Heart left ventricle (tissue), 16 donors: ENCODE measurements around the gene CD47. TPM values are rescaled to one million over a fixed set of nuclear protein-coding genes. Genes with fewer than 3 reads are reported as not detected.

Source experiments
- ATAC-seq, 4 donors: fragments of 200-7000 bp; cut with Tn5 transposase; one replicate each; pipeline ENCODE4 v1.9.1; 2020 to 2022; ENCODE audit warnings: moderate library complexity in 4 of 4, mild to moderate bottlenecking in 3 of 4, moderate number of reproducible peaks in 1 of 4
- DNase-seq, 5 donors: peaks; one replicate each; pipeline ENCODE4 v3.0.0-alpha.2; 2020
- H3K27ac ChIP-seq, 12 donors: fragments of 200-600 bp; sonication (generic) in 4 of 12; one replicate each; pipeline versions ENCODE4 v1.5.0 to v1.8.0; 2016 to 2022; ENCODE audit warnings: mild to moderate bottlenecking in 2 of 12
- H3K27me3 ChIP-seq, 9 donors: fragments of 200-600 bp; sonication (generic) in 2 of 9; one replicate each; pipeline versions ENCODE4 v1.5.1 to v1.8.0; 2016 to 2022; ENCODE audit warnings: mild to moderate bottlenecking in 3 of 9
- H3K36me3 ChIP-seq, 9 donors: fragments of 200-600 bp; sonication (generic) in 2 of 9; one replicate each; pipeline versions ENCODE4 v1.5.0 to v1.8.0; 2018 to 2022; ENCODE audit warnings: mild to moderate bottlenecking in 2 of 9
- H3K4me1 ChIP-seq, 12 donors: fragments of 200-600 bp; sonication (generic) in 4 of 12; one replicate each; pipeline versions ENCODE4 v1.5.0 to v1.8.0; 2016 to 2022; ENCODE audit warnings: mild to moderate bottlenecking in 3 of 12
- H3K4me3 ChIP-seq, 12 donors: fragments of 200-600 bp; sonication (generic) in 4 of 12; one replicate each; pipeline versions ENCODE4 v1.5.0 to v1.8.0; 2017 to 2022; ENCODE audit warnings: mild to moderate bottlenecking in 9 of 12, moderate library complexity in 4 of 12
- H3K9me3 ChIP-seq, 12 donors: fragments of 200-600 bp; sonication (generic) in 4 of 12; one replicate each; pipeline versions ENCODE4 v1.5.0 to v1.8.0; 2016 to 2022; ENCODE audit warnings: mild to moderate bottlenecking in 1 of 12
- POLR2A ChIP-seq, 2 donors: fragments of 450-650 bp; IDR thresholded peaks; one replicate each; pipeline ENCODE4 v1.6.1; 2017; ENCODE audit warnings: antibody characterized with exemption in 2 of 2, mild to moderate bottlenecking in 2 of 2, moderate library complexity in 2 of 2
- WGBS, 4 donors: extraction: QIAGEN DNeasy Blood & Tissue Kit in 2 of 4; methylation state at CpG; one replicate each; pipeline versions ENCODE4 v1.1.5 to v1.1.7; 2013 to 2018; 5-methylcytosine and 5-hydroxymethylcytosine counted together
- intact Hi-C, 10 donors: fragments of 100-400 bp; cut with DNase I; formaldehyde crosslinking; loops; one replicate each; pipeline versions ENCODE4 v1.11.1 to v1.14.2; 2022
- polyA plus RNA-seq, 2 donors: library from polyadenylated mRNA; stranded (reverse); fragments of 200-250 nt; gene quantifications; one replicate each; pipeline ENCODE4 v1.2.3, GENCODE V29; 2013
- total RNA-seq, 9 donors: library from RNA; depleted of rRNA in 2 of 9; stranded (reverse); fragments of >200 nt in 2 of 9; fragmentation: NEBNext Ultra II Directional in 3 of 9; extraction: Animal tissue kit (Norgen Biotek cat#: 25700) in 3 of 9; gene quantifications; one replicate each; pipeline versions ENCODE4 v1.1.0 to v1.2.4, GENCODE V29; 2016 to 2023
- TF ChIP-seq, protein P1 (sequence below), 12 donors: fragments of 200-600 bp; sonication (generic) in 4 of 12; IDR thresholded peaks; one replicate each; pipeline versions ENCODE4 v1.5.0 to v1.8.0; 2018 to 2022; ENCODE audit warnings: antibody characterized with exemption in 12 of 12, mild to moderate bottlenecking in 5 of 12
- donor health status: ischemic (EF 13 %, LVEDD 7.1; RV severe dilation, severe dysfunction).
- donor health status: healthy with polysubstance abuse.
- donor health status: DM: no; HTN: yes; CAD: no.
- donor health status: DM: no; HTN: no; CAD: no.
- donor health status: ischemic (EF 25% LVEDD 6.9; RV normal size, moderate dysfunction).
- donor health status: ischemic (EF 25% LVEDD 5.7; RV mildly dilated, moderate dysfunction).
- donor health status: healthy.
- donor health status: DM: yes; HTN: yes; CAD: no.
- donor health status: ischemic (EF 35%, LVEDD 5.7; RV mildly dilated, moderate dysfunction).
- donor health status: nonischemic (EF 11% LVEDD 7.7; RV severe dilation, severe dysfunction).
- donor health status: DM: yes; HTN: yes; CAD: no.
- donor health status: PGD.
- donor health status: ischemic (EF 29% LVEDD 5.4; RV normal size, mild dysfunction).
- donor health status: nonischemic (EF 23%, LVEDD 6.1; RV moderate dilation, normal function).

Gene CD47
- total and polyA plus RNA-seq, 11 donors: 27.7 to 80.6 (median 42.4) TPM

DNA sequence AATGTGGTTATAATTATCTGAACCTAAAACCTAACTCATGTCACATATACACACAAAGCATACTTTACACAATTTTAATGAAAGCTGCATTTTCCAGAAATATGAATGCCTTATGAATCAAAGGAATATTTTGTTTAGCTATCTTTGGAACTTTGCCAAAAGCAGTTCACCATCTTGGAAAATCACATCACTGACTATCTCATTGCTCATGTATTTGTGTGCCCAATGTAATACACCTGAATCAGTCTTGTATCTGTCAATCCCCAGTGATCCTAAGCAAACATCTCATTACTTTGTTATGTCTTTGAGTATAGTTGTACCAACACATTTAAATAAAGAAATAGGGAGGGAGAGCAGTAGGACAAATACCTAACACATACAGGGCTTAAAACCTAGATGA lies 15.6 kb upstream of the CD47 start:
- no peaks in the 10 kb centered on the region for H3K9me3 ChIP-seq
- H3K27ac ChIP-seq: no peak overlapping the region
- DNase-seq (no peak), ATAC-seq (no peak)
- intact Hi-C loops: no loop called here
- no peak for TF ChIP-seq POLR2A (IDR thresholded peaks at IDR 0.05)
- TF ChIP-seq, protein P1, sequence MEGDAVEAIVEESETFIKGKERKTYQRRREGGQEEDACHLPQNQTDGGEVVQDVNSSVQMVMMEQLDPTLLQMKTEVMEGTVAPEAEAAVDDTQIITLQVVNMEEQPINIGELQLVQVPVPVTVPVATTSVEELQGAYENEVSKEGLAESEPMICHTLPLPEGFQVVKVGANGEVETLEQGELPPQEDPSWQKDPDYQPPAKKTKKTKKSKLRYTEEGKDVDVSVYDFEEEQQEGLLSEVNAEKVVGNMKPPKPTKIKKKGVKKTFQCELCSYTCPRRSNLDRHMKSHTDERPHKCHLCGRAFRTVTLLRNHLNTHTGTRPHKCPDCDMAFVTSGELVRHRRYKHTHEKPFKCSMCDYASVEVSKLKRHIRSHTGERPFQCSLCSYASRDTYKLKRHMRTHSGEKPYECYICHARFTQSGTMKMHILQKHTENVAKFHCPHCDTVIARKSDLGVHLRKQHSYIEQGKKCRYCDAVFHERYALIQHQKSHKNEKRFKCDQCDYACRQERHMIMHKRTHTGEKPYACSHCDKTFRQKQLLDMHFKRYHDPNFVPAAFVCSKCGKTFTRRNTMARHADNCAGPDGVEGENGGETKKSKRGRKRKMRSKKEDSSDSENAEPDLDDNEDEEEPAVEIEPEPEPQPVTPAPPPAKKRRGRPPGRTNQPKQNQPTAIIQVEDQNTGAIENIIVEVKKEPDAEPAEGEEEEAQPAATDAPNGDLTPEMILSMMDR (IDR thresholded peaks at IDR 0.05): no peak
- no peaks in the 10 kb centered on the region for H3K36me3 ChIP-seq
- H3K4me1 ChIP-seq: peaks cover 0 to 10% (median 3%) of the 10 kb centered on the region in 12 donors
- no peak overlapping the region for H3K4me3 ChIP-seq
- no peaks in the 10 kb centered on the region for H3K27me3 ChIP-seq

DNA sequence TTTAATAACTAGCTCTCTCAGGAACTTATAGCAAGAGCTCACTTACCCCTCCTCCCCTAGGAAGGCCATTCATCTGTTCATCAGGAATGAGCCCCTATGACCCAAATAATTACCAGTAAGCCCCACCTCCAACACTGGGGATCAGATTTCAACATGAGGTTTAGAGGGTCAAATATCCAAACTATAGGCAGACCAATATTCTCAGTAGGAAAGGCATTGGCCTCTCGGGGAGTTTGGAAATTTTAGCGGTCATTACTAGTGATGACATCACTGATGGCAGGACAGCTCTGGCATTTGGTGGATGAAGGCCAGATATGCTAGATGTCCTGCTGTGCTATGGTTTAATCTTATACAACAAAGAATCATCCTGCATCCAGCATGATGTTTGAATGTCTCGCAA lies 15.2 kb upstream of the CD47 start:
- Histone ChIP-seq H3K27ac (no peak overlapping the region), H3K4me3 (no peak overlapping the region), H3K27me3 (no peaks in the 10 kb centered on the region), H3K4me1 (peaks cover 0 to 10% (median 4%) of the 10 kb centered on the region in 12 donors), H3K9me3 (no peaks in the 10 kb centered on the region), H3K36me3 (no peaks in the 10 kb centered on the region)
- WGBS, 4 donors: 93 to 97% (median 96%) methylated on average over 3 of the region's 3 CpGs
- DNase-seq: no peak
- no peak for TF ChIP-seq POLR2A (IDR thresholded peaks at IDR 0.05)
- TF ChIP-seq, protein P1 (IDR thresholded peaks at IDR 0.05): no peak
- intact Hi-C loops: no loop called here
- no peak for ATAC-seq

DNA sequence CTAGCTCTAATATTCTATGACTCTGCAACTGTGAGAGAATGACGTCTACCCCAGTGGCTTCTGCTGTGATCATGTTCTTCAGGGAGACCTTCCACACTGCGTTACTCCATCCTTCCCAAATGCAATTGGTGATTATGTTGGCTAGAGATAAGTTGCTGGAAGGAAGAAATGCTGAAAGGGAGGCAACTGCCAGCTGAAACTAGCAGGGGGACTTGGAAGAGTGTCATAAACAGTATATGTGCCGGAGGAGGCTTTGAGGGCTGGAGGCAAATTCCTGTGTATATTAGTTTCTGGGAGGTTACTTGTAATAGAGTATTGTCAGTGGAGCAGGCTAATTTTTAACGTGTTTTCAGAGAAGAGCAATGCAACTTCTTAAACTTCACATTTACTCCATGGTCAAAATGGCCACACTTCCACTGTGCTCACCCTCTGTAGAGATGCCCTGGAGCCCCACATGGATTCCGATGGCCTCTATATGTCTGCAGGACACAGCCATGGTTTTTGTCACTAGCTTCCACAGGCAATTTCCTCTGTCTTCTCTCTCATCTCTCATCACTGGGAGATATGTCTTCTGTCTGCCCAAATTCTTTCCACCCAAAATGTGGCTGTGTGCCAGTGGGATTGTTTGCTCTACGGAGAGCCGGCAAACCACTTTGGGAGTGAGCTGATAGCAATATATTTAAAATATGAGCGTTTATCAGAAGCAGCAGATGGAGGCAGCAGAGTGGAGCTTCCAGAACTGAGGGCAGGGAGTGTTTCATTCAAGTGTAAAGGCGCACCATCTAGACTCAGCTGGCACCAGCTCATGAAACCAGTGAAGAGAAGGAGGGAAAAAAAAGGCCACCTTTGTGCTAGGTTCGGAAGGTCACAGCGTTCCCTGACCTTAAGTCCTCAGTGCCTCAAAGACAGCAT lies 13.3 kb upstream of the CD47 start:
- Histone ChIP-seq H3K27ac (no peak overlapping the region), H3K4me3 (no peak overlapping the region), H3K9me3 (no peaks in the 10 kb centered on the region), H3K27me3 (no peaks in the 10 kb centered on the region), H3K36me3 (no peaks in the 10 kb centered on the region), H3K4me1 (peaks cover 0 to 21% (median 5%) of the 10 kb centered on the region in 12 donors)
- TF ChIP-seq POLR2A (IDR thresholded peaks at IDR 0.05): no peak
- TF ChIP-seq, protein P1 (IDR thresholded peaks at IDR 0.05): peak in 2 of 12 donors; percentile 19 to 25
- DNase-seq (peak in 4 of 5 donors; percentile 60 to 68 (median 62)), ATAC-seq (peak; percentile 56 to 83 (median 74))
- intact Hi-C loops: no loop called here
- 38 to 48% (median 42%) methylated on average over 11 of the region's 11 CpGs for WGBS, 4 donors

DNA sequence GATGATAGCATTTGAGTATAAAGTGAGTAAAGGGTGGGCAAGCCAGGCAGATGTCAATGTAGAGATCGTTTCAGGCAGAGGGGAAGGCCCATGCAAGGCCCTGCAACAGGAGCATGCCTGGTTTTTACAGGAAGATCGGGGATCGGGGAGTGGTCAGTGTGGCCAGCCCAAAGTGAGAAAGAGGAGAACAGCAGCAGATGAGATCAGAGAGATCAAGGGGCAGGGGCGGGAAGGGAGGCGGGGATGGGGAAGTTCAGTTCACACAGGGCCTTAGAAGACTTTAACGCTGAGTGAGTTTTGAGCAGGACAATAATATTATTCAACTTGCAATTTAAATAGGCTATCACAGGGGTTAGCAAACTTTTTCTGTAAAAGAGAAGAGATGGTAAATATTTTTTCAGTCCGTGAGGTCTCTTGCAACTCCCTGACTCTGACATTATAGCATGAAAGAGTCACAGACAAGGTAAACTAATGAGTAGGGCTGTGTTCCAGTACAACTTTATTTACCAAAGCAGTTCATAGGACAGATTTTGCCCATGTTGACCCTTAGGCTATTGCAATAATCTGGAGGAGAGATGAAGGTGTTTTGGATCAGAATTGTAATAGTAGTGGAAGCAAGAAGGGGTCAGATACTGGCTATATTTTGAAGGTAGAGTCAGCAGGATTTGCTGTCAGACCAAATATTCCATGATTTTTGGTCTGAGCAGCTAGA lies 12.4 kb upstream of the CD47 start:
- ATAC-seq: no peak
- Histone ChIP-seq H3K27ac (no peak overlapping the region), H3K36me3 (no peaks in the 10 kb centered on the region), H3K9me3 (no peaks in the 10 kb centered on the region), H3K27me3 (no peaks in the 10 kb centered on the region), H3K4me3 (no peak overlapping the region), H3K4me1 (peaks cover 0 to 21% (median 5%) of the 10 kb centered on the region in 12 donors)
- WGBS, 4 donors: 84 to 91% (median 88%) methylated on average over 7 of the region's 7 CpGs
- TF ChIP-seq, protein P1 (IDR thresholded peaks at IDR 0.05): no peak
- no peak for TF ChIP-seq POLR2A (IDR thresholded peaks at IDR 0.05)
- DNase-seq: no peak
- intact Hi-C loops: no loop called here
